ENCODE results near the gene OCA2.
"Not testable (repeated sequence)": the region's sequence is repeated elsewhere in the genome, so short reads cannot be mapped to it uniquely, and the experiment has no call there.

The OCA2 gene

DNA sequence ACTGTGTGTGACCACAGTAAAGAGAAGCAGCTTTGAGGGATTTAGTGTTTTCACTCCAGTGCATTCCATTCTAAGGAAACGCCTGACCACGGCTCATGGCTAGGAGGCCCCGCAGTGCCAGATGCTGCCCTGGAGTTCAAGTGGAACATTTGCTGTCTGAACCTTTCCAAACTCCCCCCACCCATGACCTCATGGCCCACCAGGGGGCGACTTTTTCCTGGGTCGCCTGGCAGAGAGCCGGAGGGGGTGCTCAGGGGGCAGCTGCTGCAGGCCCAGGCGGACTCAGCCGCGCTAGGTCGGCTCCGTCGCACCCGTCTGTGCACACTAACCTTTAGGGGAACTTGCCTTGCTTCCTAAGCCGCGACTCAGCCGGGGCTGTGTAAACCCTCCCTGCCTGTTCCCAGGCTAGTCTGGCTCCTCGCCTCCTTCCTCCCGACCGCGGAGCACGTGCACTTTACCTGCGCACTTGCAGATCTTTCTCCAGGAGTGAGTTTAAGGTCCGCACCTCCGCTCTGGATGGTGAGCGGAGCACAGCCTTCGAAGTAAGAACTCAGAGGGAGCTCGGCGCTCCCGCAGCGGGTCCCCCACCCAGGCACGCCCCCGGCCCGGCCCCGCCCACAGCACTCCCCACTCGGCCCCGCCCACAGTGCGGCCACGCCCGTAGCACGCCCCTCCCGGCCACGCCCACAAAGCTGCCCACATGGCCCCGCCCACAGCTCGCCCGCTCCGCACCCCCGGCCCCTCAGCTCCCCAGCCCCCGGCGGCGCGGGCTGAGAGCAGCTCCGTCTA, at the start of gene OCA2:
Gene OCA2, minus strand, starts transcription at position 550 of the 789 bp plus-strand sequence. CDS start 17,441 bp downstream, outside the sequence.
- peak; percentile 36 for DNase-seq (ENCODE audit: low read depth)

- DNase-seq (ENCODE audit: low read depth), result no peak
These were observed 48.7 kb upstream of the OCA2 start for GRCh38 chr15:28147801-28148200.

DNA sequence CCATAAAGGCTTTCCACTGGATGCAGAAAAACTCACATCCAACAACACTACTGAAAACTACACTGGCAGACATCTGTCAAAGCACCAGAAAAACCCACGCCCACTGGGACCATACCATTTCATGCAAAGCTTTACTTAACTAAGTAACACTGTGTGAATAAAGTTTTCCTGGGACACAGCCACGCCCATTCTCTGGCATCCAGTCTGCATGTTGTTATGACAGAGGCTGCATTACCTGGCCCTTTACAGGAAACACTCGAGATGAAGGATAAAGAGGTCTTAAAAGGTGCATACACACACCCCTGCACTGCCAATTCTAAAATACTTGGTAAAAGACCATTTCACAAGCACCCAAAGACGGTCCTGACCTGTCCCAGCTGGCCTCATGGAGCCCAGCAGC, 46.3 kb upstream of the OCA2 start:
- not testable (repeated sequence) for DNase-seq (ENCODE audit: low read depth)

- no peak for DNase-seq (ENCODE audit: low read depth)
These were observed 40.9 kb upstream of the OCA2 start for GRCh38 chr15:28140062-28140461.

DNA sequence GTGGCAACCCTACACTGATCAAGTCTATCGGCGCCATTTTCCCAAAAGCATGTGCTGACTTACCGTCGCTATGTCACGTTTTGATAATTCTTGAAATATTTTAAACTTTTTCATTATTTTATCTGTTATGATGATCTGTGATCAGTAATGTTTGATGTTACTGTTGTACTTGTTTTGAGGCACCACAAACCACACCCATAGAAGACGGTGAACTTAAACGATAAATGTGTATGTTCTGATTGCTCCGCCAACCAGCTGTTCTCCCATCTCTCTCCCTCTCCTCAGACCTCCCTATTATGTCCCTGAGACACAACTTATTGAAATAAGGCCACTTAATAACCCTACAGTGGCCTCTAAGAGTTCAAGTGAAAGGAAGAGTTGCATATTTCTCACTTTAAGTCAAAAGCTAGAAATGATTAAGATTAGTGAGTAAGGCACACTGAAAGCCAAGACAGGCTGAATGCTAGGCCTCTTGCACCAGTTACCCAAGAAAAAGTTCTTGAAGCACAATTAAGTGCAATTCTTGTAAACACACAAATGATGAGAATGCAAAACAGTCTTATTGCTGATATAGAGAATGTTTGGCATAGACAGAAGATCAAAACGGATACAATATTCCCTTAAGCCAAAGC, 38.4 kb upstream of the OCA2 start:
- not testable (repeated sequence) for DNase-seq (ENCODE audit: low read depth)

GRCh38 chr15:28136236-28136904, 37.3 kb upstream of the OCA2 start:
- not testable (repeated sequence) for DNase-seq (ENCODE audit: low read depth)

GRCh38 chr15:28133281-28133680, 34.2 kb upstream of the OCA2 start:
- DNase-seq (ENCODE audit: low read depth), result peak; percentile 7

GRCh38 chr15:28132524-28133275, 33.6 kb upstream of the OCA2 start:
- peak; percentile 62 for DNase-seq (ENCODE audit: low read depth)

DNA sequence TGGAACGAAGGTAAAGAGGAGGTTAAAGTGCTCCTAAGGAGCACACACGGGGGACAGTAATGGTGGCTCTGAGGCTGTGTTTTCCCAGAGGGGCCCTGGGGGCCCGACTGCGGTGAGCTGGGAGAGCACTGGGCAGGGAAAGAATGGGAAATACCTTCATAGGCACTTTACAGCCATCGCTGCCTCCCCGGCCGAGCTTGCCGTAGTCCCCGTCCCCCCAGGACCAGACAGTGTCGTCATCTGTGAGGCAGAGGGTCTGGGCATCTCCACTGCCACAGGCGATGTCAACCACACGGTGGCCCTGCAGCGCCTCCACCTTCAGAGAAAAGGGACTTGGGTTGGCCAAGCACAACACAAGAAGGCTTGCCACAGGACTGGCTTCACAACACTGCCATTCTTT, 32.8 kb upstream of the OCA2 start:
- no peak for DNase-seq (ENCODE audit: low read depth)

DNA sequence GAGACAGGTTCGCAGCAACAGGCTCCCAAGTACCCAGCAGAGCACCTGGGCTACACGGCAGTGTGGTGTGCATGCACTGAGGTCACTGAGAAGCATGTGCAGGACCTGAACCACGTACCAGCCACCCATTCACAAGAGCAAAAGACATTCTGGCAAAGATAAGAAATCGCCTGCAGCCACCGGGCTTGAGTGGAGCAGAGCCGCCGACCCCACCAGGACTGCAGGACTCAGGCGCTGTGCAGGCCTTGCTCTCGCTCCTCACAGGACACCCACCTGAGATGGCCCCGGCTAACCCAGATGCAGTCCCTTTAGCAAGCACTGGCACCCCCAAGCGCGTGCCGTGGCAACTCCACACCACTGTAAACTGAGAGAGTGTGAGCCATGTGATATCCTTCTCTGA, 32.3 kb upstream of the OCA2 start:
- DNase-seq (ENCODE audit: low read depth), result no peak

DNA sequence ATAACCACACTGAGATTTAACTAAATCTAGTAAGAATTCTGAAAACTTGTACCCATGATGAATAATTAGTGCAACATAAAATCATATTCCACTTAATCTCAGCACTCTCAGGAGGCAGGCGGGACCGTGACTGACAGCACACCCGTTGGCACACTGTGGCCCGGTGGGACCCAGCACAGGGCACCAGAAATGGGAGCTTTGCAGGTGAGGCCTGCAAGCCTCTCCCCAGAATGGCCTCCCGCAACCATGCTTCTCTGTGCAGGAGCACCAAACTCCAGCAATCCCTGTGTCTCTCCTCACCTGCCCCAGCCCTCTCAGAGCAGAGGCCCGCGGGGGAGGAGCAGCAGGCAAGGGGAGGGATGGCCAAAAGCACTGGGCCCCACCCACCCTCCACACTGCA, 31.5 kb upstream of the OCA2 start:
- DNase-seq (ENCODE audit: low read depth), result no peak

DNA sequence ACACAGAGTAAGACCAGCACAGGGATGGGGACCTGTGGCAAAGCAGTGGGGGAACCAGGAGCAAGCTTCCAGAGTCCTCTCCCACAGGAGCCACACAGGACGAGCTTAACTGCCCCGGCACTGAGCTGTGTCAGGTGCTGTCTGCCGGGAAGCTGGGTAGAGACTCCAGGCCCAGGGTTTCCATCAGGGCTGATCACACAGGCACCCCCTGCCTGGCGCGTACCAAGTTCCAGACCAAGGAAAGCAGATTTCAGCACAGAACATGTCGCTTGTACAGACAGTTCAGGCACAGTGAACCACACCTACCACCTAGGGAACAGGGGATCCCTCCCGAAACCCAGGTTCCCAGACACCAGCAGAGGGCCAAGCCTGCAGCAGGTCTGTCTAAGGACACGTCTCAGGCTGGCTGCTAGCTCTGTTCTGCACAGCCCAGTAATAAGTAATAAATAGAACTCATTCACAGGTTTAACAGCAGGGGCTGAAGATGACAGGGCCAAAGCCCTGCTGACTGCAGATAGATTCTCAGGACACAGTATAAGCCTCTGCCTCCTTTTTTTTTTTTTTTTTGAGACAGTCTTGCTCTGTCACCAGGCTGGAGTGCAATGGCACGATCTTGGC, 30.2 kb upstream of the OCA2 start:
- no peak for DNase-seq (ENCODE audit: low read depth)

DNA sequence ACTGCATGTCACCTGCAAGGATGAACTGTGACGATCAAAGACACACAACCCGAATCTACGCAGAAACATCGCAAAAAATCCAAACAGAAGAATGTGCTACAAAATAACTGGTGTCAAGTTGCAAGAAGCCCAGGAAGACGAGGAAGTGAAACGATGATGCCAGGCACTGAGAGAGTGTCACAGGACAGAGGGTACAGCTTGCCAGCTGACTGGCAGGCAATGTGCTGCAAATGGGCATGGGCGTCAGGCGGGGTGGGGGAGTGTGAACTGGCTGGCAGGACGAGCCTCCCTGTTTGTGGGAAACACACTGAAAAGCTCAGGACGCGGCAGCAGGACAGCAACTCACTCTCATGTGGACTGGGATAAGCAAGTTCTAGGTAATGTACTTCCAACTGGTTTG, 28.9 kb upstream of the OCA2 start:
- DNase-seq (ENCODE audit: low read depth), result no peak

DNA sequence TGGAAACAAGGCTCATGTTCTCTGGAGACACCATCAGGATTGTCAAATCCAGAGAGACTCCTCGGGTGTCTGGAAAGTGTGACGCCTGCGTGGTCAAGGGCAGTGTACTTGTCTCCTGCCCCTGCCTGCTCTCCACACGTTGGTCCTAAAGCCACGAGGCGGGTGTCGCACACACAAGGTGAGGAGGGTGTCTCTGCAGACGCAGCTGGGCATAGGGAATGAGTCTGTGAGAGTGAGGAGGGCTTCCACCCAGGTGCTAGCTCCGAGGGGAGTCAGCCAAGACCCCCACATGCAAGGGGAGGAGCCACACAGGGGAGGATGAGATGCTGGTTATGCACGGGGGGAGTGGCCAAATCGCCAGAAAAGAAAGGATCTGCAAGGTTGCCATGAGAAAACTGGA, 27.9 kb upstream of the OCA2 start:
- no peak for DNase-seq (ENCODE audit: low read depth)

- peak; percentile 67 for DNase-seq (ENCODE audit: low read depth)
These were observed 26.8 kb upstream of the OCA2 start for GRCh38 chr15:28125673-28126651.

DNA sequence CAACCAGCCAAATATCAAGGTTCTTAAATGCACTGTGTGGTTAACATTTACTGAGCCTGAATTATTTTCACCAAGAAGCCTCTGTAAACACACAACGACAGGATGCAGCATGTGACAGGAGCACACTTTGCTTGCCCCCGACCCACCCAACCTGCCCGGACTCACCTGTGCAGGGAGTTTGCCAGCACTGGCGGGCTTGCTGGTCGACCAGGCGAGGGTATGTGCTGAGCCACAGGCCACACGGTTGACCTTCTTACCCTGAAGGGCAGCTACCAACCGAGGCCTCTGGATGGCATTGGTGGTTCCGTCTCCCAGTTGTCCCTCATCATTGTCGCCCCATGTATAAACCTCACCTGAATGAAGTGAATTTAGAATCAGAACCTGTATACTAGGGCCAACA, 25.7 kb upstream of the OCA2 start:
- no peak for DNase-seq (ENCODE audit: low read depth)

DNA sequence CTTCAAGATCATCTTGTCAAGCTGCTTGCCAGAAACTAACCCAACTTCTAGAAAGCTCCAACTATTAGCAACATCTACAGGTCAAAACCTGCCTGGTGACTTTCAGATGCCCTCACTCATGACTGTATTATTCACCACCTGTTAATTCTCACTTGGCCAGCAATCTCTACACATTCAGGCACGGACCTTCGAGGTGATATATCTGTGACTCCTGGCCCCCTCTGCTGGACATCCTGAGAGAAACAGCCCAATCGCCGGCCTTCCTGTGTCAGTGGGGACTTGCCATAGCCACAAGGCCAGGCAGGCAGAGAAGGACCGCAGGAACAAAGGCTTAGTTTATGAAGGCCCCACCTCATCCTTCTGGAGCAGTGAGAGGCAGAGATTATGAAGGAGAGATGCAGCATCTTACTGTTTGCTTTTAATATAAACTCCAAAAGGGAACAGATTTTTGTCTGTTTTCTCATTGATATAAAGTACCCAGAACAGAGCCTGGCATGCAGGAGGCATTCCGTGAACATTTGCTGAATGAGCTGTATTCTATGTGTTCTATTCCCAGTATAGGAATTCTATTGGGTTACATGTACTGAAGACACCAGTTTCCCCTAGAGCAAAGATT, 24.4 kb upstream of the OCA2 start:
- DNase-seq (ENCODE audit: low read depth), result peak; percentile 72

GRCh38 chr15:28122038-28122949, 23.2 kb upstream of the OCA2 start:
- no peak for DNase-seq (ENCODE audit: low read depth)

- not testable (repeated sequence) for DNase-seq (ENCODE audit: low read depth)
These were observed 22.5 kb upstream of the OCA2 start for GRCh38 chr15:28121577-28121976.
